Fibroblast of mammary gland (primary cell): Measurements from ENCODE around the gene MGAT4A.
"Not testable (repeated sequence)": the region's sequence is repeated elsewhere in the genome, so short reads cannot be mapped to it uniquely, and the experiment has no call there.

Experiments used
- DNase-seq: peaks from one replicate; pipeline ENCODE4 v3.0.0-alpha.2; 2010; ENCODE audit warnings: low read depth
- H3K4me3 ChIP-seq: 2 replicates; pipeline ENCODE4 v1.5.1; 2011; ENCODE audit warnings: low read depth, mild to moderate bottlenecking, low read length, moderate library complexity; ENCODE audit not compliant: control insufficient read depth
- TF ChIP-seq, protein P1 (sequence below): conservative IDR thresholded peaks from 2 replicates; pipeline ENCODE4 v1.5.1; 2011; ENCODE audit warnings: low read depth, low read length, inconsistent platforms; ENCODE audit not compliant: control insufficient read depth, insufficient read depth

MGAT4A gene

DNA sequence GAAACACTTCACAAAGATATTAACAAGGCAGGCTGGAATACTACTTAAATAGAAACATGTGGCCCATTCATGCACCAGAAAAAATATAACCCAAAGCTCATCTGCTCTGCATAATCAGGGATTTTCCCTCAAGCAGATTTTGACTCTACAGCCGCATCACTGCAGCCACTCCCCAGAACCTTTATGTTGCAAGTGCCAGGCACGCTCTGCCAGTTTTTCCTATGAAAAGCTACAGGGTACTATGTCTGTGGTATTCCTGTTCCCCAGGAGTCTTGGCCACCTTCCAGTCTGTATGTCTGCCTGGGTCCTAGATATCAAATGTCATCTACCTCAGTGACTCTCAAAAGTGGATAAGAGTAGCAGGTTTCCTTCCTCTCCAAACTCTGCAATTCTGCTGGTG, 126.4 kb downstream of the MGAT4A start:
- no peak overlapping the region for H3K4me3 ChIP-seq
- peak; percentile 35 for DNase-seq
- TF ChIP-seq, protein P1, sequence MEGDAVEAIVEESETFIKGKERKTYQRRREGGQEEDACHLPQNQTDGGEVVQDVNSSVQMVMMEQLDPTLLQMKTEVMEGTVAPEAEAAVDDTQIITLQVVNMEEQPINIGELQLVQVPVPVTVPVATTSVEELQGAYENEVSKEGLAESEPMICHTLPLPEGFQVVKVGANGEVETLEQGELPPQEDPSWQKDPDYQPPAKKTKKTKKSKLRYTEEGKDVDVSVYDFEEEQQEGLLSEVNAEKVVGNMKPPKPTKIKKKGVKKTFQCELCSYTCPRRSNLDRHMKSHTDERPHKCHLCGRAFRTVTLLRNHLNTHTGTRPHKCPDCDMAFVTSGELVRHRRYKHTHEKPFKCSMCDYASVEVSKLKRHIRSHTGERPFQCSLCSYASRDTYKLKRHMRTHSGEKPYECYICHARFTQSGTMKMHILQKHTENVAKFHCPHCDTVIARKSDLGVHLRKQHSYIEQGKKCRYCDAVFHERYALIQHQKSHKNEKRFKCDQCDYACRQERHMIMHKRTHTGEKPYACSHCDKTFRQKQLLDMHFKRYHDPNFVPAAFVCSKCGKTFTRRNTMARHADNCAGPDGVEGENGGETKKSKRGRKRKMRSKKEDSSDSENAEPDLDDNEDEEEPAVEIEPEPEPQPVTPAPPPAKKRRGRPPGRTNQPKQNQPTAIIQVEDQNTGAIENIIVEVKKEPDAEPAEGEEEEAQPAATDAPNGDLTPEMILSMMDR, result no peak

DNA sequence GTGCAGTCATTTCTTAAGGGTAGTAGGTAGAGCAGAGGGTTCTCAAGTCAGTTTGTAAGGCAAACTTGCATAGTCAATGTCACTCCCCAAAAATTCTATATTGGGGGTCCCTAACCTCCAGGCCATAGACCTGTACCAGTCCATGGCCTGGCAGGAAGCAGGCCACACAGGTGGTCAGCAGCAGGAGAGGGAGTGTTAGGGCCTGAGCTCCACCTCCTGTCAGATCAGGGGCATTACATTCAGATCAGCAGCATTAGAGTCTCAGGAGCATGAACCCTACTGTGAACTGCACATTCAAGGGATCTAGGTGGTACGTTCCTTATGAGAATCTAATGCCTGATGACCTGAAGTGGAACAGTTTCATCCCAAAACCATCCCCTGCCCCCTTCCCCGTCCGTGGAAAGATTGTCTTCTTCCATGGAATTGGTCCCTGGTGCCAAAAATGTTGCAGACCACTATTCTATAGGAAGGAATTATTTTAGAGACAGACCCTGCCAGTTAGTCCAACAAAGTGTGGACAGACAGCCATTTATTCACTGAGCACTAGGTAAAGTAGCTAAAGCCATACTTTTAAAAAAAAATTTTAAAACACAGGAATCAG, 129.3 kb downstream of the MGAT4A start:
- TF ChIP-seq, protein P1, result peak; percentile 68
- peak; percentile 56 for DNase-seq
- no peak overlapping the region for H3K4me3 ChIP-seq

DNA sequence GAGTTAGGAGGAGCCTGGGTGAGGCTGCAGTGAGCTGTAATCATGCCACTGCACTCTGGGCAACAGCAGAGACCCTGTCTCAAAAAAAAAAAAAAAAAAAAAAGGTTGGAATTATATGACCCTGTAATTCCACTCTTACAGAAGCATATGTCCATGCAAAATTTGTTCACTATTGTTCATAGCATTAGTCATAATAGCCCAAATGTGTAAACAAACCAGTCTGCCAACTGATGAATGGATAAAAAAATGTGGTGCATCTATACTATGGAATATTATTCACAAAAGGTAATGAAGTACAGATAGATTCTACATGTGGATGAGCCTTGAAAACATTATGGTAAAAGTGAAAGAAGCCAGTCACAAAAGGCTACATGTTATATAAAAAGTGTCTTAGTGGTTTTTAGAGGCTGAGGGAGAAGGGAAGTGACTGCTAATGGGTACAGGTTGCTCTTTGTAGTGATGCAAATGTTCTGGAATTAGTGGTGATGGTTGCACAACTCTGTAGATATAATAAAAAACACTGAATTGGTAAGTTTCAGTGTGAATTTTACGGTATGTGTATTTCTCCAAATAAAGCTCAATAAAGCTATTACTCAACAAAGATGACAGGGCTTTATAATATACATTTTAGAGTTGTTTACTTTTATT, 132.0 kb downstream of the MGAT4A start:
- peak; percentile 86 for DNase-seq
- no peak overlapping the region for H3K4me3 ChIP-seq
- TF ChIP-seq, protein P1, result no peak

DNA sequence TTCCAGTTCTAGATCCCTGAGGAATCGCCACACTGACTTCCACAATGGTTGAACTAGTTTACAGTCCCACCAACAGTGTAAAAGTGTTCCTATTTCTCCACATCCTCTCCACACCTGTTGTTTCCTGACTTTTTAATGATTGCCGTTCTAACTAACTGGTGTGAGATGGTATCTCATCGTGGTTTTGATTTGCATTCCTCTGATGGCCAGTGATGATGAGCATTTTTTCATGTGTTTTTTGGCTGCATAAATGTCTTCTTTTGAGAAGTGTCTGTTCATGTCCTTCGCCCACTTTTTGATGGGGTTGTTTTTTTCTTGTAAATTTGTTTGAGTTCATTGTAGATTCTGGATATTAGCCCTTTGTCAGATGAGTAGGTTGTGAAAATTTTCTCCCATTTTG, 136.3 kb downstream of the MGAT4A start:
- H3K4me3 ChIP-seq, result not testable (repeated sequence)

DNA sequence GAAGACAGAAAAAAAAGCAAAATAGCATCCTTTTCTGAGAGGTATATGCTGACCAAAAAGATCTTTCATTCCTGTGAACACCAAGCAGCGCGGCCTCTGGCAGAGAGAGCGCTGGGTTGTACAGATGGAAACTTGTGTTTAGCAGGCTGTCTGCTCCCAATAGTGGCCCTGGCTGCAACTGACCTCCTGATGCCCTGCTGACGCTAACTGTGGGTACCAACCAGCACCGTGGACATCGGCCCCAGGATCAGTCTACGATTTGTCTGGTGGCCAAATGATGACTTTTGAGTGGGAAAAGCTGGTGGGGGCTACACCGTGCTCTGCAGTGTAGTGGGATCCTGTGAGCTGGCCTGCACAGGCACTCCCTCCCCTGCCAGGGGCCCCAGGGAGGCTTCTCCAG, 138.4 kb downstream of the MGAT4A start:
- TF ChIP-seq, protein P1, result no peak
- DNase-seq, result no peak
- H3K4me3 ChIP-seq, result no peak overlapping the region

More for the DNA sequence above, 136.3 kb downstream of the MGAT4A start:
- DNase-seq, result not testable (repeated sequence)

DNA sequence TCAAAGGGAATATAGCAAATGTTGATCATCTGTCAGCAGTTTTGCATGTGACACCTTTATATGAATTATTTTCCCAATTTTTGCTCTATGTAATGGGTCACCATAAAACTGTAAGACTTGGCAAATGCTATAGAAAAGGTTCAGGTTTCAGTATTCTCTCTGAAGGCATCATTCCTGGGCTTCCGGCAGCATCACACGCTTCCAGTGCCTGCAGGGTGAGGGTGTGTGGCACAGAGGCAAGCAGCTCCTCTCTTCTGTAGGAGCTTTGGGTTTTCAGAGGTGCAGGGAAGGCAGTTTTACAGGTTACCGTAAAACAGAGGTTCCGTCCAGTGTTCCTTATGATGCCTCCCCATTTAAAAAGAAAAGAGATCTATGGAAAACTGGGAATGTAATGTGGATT, 141.4 kb downstream of the MGAT4A start:
- DNase-seq, result no peak
- TF ChIP-seq, protein P1, result no peak
- no peak overlapping the region for H3K4me3 ChIP-seq

DNA sequence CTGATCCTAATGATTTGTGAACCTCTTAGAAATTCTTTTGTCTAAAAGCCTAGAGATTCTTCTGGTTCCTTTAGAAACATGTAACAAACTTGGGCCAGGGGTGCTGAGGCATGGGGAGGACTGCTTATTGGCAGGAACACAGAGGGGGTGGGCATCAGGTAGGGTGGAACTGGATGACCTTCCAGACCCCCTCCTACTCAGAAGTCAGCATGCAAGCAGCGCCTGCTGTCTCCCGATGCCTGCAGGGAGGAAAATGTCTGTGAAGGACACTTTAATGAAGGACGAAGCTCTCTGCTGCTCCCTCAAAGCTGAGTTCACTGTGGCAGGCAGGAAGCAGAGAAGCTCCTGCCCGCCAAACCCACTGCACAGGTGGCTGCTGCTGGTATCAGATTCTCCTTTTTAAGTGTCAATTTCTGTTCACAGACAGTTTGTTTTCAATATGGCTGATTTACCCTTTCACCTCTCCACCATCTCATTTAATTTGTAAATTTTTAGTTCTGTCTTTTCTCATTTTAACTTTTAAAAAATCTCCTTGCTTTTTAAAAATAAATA, 142.0 kb downstream of the MGAT4A start:
- H3K4me3 ChIP-seq, result no peak overlapping the region
- TF ChIP-seq, protein P1, result no peak
- no peak for DNase-seq
